Hepatocyte (in vitro differentiated cells): ENCODE measurements around the gene COMT. TPM values are rescaled to one million over a fixed set of nuclear protein-coding genes. Genes with fewer than 3 reads are reported as not detected.

Experiments used
- DNase-seq: peaks from one replicate; pipeline ENCODE4 v3.0.0-alpha.2; 2016; ENCODE audit warnings: low spot score
- H2AFZ ChIP-seq: fragments of 200-600 bp; sonication (generic); 2 replicates; pipeline ENCODE4 v1.6.0; 2016; ENCODE audit warnings: antibody characterized with exemption, mild to moderate bottlenecking
- H3K27ac ChIP-seq: fragments of 200-600 bp; sonication (generic); 2 replicates; pipeline ENCODE4 v1.5.1; 2016; ENCODE audit warnings: mild to moderate bottlenecking
- H3K27me3 ChIP-seq: fragments of 200-600 bp; sonication (generic); 2 replicates; pipeline ENCODE4 v1.6.1; 2016
- H3K36me3 ChIP-seq: fragments of 200-600 bp; sonication (generic); replicated peaks from 2 replicates; pipeline ENCODE4 v1.5.1; 2016; ENCODE audit warnings: low read depth; ENCODE audit not compliant: insufficient read depth
- H3K4me1 ChIP-seq: fragments of 200-600 bp; sonication (generic); 2 replicates; pipeline ENCODE4 v1.5.1; 2016; ENCODE audit warnings: mild to moderate bottlenecking, moderate library complexity; ENCODE audit not compliant: insufficient read depth
- H3K4me2 ChIP-seq: fragments of 200-600 bp; sonication (generic); 2 replicates; pipeline ENCODE4 v1.6.0; 2016
- H3K4me3 ChIP-seq: fragments of 200-600 bp; sonication (generic); 2 replicates; pipeline ENCODE4 v1.5.1; 2016; ENCODE audit warnings: mild to moderate bottlenecking
- H3K79me2 ChIP-seq: fragments of 200-600 bp; sonication (generic); 2 replicates; pipeline ENCODE4 v1.6.0; 2017; ENCODE audit warnings: mild to moderate bottlenecking
- H3K9me2 ChIP-seq: fragments of 200-600 bp; sonication (generic); replicated peaks from 2 replicates; pipeline ENCODE4 v1.6.0; 2017; ENCODE audit warnings: mild to moderate bottlenecking; ENCODE audit not compliant: insufficient read depth
- H3K9me3 ChIP-seq: fragments of 200-600 bp; sonication (generic); 2 replicates; pipeline ENCODE4 v1.5.1; 2016; ENCODE audit warnings: low read depth, mild to moderate bottlenecking
- H4K20me1 ChIP-seq: fragments of 200-600 bp; sonication (generic); 2 replicates; pipeline ENCODE4 v1.6.0; 2016; ENCODE audit warnings: mild to moderate bottlenecking; ENCODE audit not compliant: insufficient read depth, poor library complexity, severe bottlenecking
- CTCF ChIP-seq: fragments of 200-600 bp; sonication (generic); IDR thresholded peaks from 2 replicates; pipeline ENCODE4 v1.5.1; 2016; ENCODE audit warnings: antibody characterized with exemption, mild to moderate bottlenecking; ENCODE audit not compliant: poor library complexity
- EZH2 ChIP-seq: fragments of 200-600 bp; sonication (generic); IDR thresholded peaks from 2 replicates; pipeline ENCODE4 v1.6.1; 2016; ENCODE audit warnings: antibody characterized with exemption, mild to moderate bottlenecking, borderline replicate concordance
- EZH2phosphoT487 ChIP-seq: fragments of 200-600 bp; sonication (generic); IDR thresholded peaks from one replicate; pipeline ENCODE4 v1.6.1; 2018; ENCODE audit warnings: antibody characterized with exemption, mild to moderate bottlenecking, low read depth, moderate library complexity; ENCODE audit not compliant: unreplicated experiment, severe bottlenecking
- WGBS: methylation state at CpG from one replicate; pipeline ENCODE4 v1.1.6; 2016; ENCODE audit warnings: low lambda C conversion rate; ENCODE audit errors: missing lambda C conversion rate; 5-methylcytosine and 5-hydroxymethylcytosine counted together
- polyA plus RNA-seq: library from polyadenylated mRNA; unstranded; fragments of >200 nt; fragmentation: Nextera tagmentation; extraction: Ambion mirVana; gene quantifications from 2 replicates; pipeline ENCODE4 v1.2.1, GENCODE V29; 2016
- total RNA-seq: library from RNA; depleted of rRNA; stranded (reverse); fragments of >200 nt; gene quantifications from 2 replicates; pipeline ENCODE4 v1.2.3, GENCODE V29; 2014

Gene COMT
- total and polyA plus RNA-seq, 2 experiments from 2014 or later: 74.5 to 153 TPM

DNA sequence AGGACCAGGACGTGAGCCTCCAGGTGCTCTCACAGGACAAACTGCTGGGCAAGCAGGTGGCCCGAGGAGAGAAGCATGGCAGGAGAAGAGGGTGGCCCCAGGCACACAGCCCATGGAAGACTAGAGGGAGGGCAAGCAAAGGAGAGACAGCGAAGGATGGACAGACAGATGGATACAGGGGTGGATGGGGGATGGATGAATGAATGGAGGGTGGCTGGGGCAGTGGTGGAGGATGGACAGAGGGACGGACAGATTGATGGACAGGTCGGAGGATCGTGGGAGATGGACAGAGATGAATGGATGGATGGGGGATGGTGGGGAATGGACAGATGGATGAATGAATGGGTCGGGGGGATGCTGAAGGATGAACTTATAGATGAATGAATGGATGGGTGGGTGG, 52.4 kb downstream of the COMT start:
- no peak for DNase-seq
- no peak overlapping the region for H2AFZ ChIP-seq
- H4K20me1 ChIP-seq: no peaks in the 10 kb centered on the region
- no peaks in the 10 kb centered on the region for H3K36me3 ChIP-seq
- no peak overlapping the region for H3K27ac ChIP-seq
- H3K9me2 ChIP-seq: no peaks in the 10 kb centered on the region
- no peaks in the 10 kb centered on the region for H3K79me2 ChIP-seq
- no peaks in the 10 kb centered on the region for H3K27me3 ChIP-seq
- H3K4me2 ChIP-seq: no peak overlapping the region
- no peak overlapping the region for H3K4me3 ChIP-seq
- H3K9me3 ChIP-seq: no peaks in the 10 kb centered on the region
- TF ChIP-seq EZH2phosphoT487 (no peak), CTCF (no peak), EZH2 (no peak)
- H3K4me1 ChIP-seq: no peaks in the 10 kb centered on the region
- 84% methylated on average over 6 of the region's 7 CpGs for WGBS

GRCh38 chr22:19994851-19995610, 53.5 kb downstream of the COMT start:
- no peaks in the 10 kb centered on the region for H3K36me3 ChIP-seq
- H3K27ac ChIP-seq: no peak overlapping the region
- peaks cover 3% of the 10 kb centered on the region for H3K4me1 ChIP-seq
- H3K4me2 ChIP-seq: no peak overlapping the region
- DNase-seq: no peak
- no peaks in the 10 kb centered on the region for H4K20me1 ChIP-seq
- H3K9me3 ChIP-seq: no peaks in the 10 kb centered on the region
- no peak for TF ChIP-seq EZH2
- no peak for TF ChIP-seq CTCF
- TF ChIP-seq EZH2phosphoT487: no peak
- WGBS: 89% methylated on average over 5 of the region's 12 CpGs
- no peak overlapping the region for H3K4me3 ChIP-seq
- no peaks in the 10 kb centered on the region for H3K27me3 ChIP-seq
- no peaks in the 10 kb centered on the region for H3K79me2 ChIP-seq
- H3K9me2 ChIP-seq: no peaks in the 10 kb centered on the region
- no peak overlapping the region for H2AFZ ChIP-seq

DNA sequence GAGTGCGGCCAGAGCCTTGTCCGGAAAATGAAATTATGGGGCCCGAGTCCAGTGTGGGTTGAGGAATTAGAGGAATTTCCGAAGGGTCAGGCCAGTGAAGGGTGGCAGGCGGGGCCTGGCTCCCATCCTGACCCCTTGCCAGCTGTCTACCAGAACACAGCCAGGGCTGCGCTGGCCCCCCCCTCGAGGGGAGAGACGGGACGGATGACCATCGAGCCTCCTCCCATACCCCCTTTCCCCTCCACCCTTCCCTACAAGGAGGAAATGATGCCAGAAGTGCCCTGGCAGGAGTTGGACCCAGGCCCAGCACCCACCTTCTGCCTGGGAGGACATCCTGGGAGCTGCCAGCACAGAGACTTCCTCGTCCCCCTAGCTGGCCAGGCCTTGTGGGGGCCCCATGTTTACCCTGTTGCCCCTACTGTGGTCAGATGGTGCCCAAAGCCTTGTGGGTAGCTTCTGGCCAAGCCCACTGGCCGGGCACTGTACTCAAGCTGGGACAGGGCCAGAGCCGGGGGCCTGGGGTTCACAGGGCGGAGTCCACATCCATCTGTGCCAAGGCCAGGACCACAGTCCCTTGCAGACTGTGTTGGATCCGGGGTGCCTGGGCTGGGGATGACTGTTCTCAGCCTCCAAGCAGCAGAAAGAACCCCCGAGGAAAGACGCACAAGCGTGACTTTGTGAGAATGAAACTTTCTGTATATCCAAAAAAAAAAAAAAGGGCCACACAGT, 54.2 kb downstream of the COMT start:
- Histone ChIP-seq H3K9me3 (no peaks in the 10 kb centered on the region), H3K79me2 (no peaks in the 10 kb centered on the region), H2AFZ (no peak overlapping the region), H3K9me2 (no peaks in the 10 kb centered on the region), H3K4me1 (peaks cover 3% of the 10 kb centered on the region), H3K27ac (no peak overlapping the region), H3K4me3 (no peak overlapping the region), H3K4me2 (no peak overlapping the region), H3K36me3 (no peaks in the 10 kb centered on the region), H3K27me3 (no peaks in the 10 kb centered on the region), H4K20me1 (no peaks in the 10 kb centered on the region)
- no peak for TF ChIP-seq EZH2phosphoT487
- TF ChIP-seq EZH2: no peak
- TF ChIP-seq CTCF: no peak
- DNase-seq: no peak
- WGBS: 94% methylated on average over 18 of the region's 18 CpGs
